GM23338 (cell line): ENCODE measurements around the gene ZFHX3. TPM values are rescaled to one million over a fixed set of nuclear protein-coding genes. Genes with fewer than 3 reads are reported as not detected.

Experiments used
- ATAC-seq: fragments of 200-7000 bp; cut with Tn5 transposase; 3 replicates; pipeline ENCODE4 v1.9.1; 2020
- DNase-seq: peaks from one replicate; pipeline ENCODE4 v3.0.0-alpha.2; 2015; ENCODE audit warnings: low spot score
- H2AFZ ChIP-seq: fragments of 200-600 bp; sonication (generic); 2 replicates; pipeline ENCODE4 v1.8.0; 2016; ENCODE audit warnings: antibody characterized with exemption, mild to moderate bottlenecking, moderate library complexity
- H3F3A ChIP-seq: fragments of 200-600 bp; sonication (generic); replicated peaks from 2 replicates; pipeline ENCODE4 v1.8.0; 2017; ENCODE audit warnings: antibody characterized with exemption, mixed run types, low read depth
- H3K27ac ChIP-seq: fragments of 200-600 bp; sonication (generic); 2 replicates; pipeline ENCODE4 v1.6.1; 2016; ENCODE audit warnings: low read depth
- H3K27me3 ChIP-seq: fragments of 200-600 bp; sonication (generic); 2 replicates; pipeline ENCODE4 v1.8.0; 2016; ENCODE audit warnings: mild to moderate bottlenecking, mixed run types, moderate library complexity; ENCODE audit not compliant: insufficient read depth
- H3K36me3 ChIP-seq: fragments of 200-600 bp; sonication (generic); 2 replicates; pipeline ENCODE4 v1.8.0; 2016; ENCODE audit warnings: mild to moderate bottlenecking; ENCODE audit not compliant: insufficient read depth
- H3K4me1 ChIP-seq: fragments of 200-600 bp; sonication (generic); 2 replicates; pipeline ENCODE4 v1.8.0; 2016; ENCODE audit warnings: mild to moderate bottlenecking, moderate library complexity; ENCODE audit not compliant: insufficient read depth
- H3K4me2 ChIP-seq: fragments of 200-600 bp; sonication (generic); 2 replicates; pipeline ENCODE4 v1.7.1; 2017; ENCODE audit warnings: mixed run types
- H3K4me3 ChIP-seq: fragments of 200-600 bp; sonication (generic); 2 replicates; pipeline ENCODE4 v1.6.1; 2016; ENCODE audit warnings: mixed run types
- H3K79me2 ChIP-seq: fragments of 200-600 bp; sonication (generic); replicated peaks from 2 replicates; pipeline ENCODE4 v1.8.0; 2017; ENCODE audit warnings: mild to moderate bottlenecking; ENCODE audit not compliant: insufficient read depth
- H3K9me2 ChIP-seq: fragments of 200-600 bp; sonication (generic); 2 replicates; pipeline ENCODE4 v1.8.0; 2017; ENCODE audit not compliant: insufficient read depth
- H4K20me1 ChIP-seq: fragments of 200-600 bp; sonication (generic); replicated peaks from 2 replicates; pipeline ENCODE4 v1.8.0; 2017; ENCODE audit warnings: mild to moderate bottlenecking; ENCODE audit not compliant: insufficient read depth
- H3K27ac Mint-ChIP-seq: 2 replicates; pipeline ENCODE4 v1.8.0; 2020; ENCODE audit warnings: inconsistent platforms, mild to moderate bottlenecking, moderate library complexity, mixed read lengths
- H3K27me3 Mint-ChIP-seq: 3 replicates; pipeline ENCODE4 v1.8.0; 2022; ENCODE audit warnings: low read depth, mild to moderate bottlenecking, moderate library complexity, mixed read lengths, inconsistent platforms; ENCODE audit not compliant: insufficient read depth, poor library complexity
- H3K36me3 Mint-ChIP-seq: 3 replicates; pipeline ENCODE4 v1.8.0; 2021; ENCODE audit warnings: low read depth, mild to moderate bottlenecking, inconsistent platforms, moderate library complexity, mixed read lengths
- H3K4me1 Mint-ChIP-seq: 3 replicates; pipeline ENCODE4 v1.8.0; 2020; ENCODE audit warnings: mild to moderate bottlenecking, inconsistent platforms, mixed read lengths
- H3K4me3 Mint-ChIP-seq: 3 replicates; pipeline ENCODE4 v1.8.0; 2021; ENCODE audit warnings: moderate library complexity, mild to moderate bottlenecking, inconsistent platforms, mixed read lengths
- H3K9me3 Mint-ChIP-seq: 3 replicates; pipeline ENCODE4 v1.8.0; 2020; ENCODE audit warnings: moderate library complexity, mild to moderate bottlenecking, inconsistent platforms, mixed read lengths
- CTCF ChIP-seq, 2 experiments: fragments of 200-600 bp in 1 of 2; sonication (generic) in 1 of 2; conservative IDR thresholded peaks; 2 replicates each; pipeline versions ENCODE4 v1.5.1 to v1.6.1; 2016 to 2017; ENCODE audit warnings: antibody characterized with exemption in 2 of 2, low read depth in 2 of 2, mild to moderate bottlenecking in 2 of 2, moderate library complexity in 1 of 2
- ETS1 ChIP-seq: IDR thresholded peaks from 2 replicates; pipeline ENCODE4 v1.6.1; 2016; ENCODE audit warnings: antibody characterized with exemption
- EZH2 ChIP-seq: fragments of 200-600 bp; sonication (generic); IDR thresholded peaks from one replicate; pipeline ENCODE4 v1.8.0; 2017; ENCODE audit warnings: antibody characterized with exemption, mild to moderate bottlenecking, low read depth; ENCODE audit not compliant: unreplicated experiment
- EZH2phosphoT487 ChIP-seq: fragments of 200-600 bp; sonication (generic); IDR thresholded peaks from one replicate; pipeline ENCODE4 v1.8.1; 2018; ENCODE audit warnings: antibody characterized with exemption; ENCODE audit not compliant: unreplicated experiment
- STAT1 ChIP-seq: IDR thresholded peaks from one replicate; pipeline ENCODE4 v1.6.1; 2016; ENCODE audit warnings: antibody characterized with exemption; ENCODE audit not compliant: unreplicated experiment
- polyA plus RNA-seq: library from polyadenylated mRNA; unstranded; fragments of >200 nt; fragmentation: Nextera tagmentation; extraction: Ambion mirVana; gene quantifications from 2 replicates; pipeline ENCODE4 v1.2.1, GENCODE V29; 2016
- total RNA-seq: library from RNA; depleted of rRNA; stranded (reverse); fragments of >200 nt; shearing (Covaris generic); gene quantifications from 2 replicates; pipeline ENCODE4 v1.2.3, GENCODE V29; 2014
- TF ChIP-seq, protein P1 (sequence below): fragments of 250-450 bp; sonication (Bioruptor Pico); IDR thresholded peaks from 2 replicates; pipeline ENCODE4 v1.5.0; 2020; ENCODE audit warnings: mild to moderate bottlenecking, moderate library complexity

ZFHX3 gene
- total and polyA plus RNA-seq, 2 experiments from 2014 or later, result 1.0 to 1.5 TPM

GRCh38 chr16:72744076-72744793 lies 303.7 kb downstream of the ZFHX3 start:
- Histone ChIP-seq H3K79me2 (no peaks in the 10 kb centered on the region), H3K27me3 (no peaks in the 10 kb centered on the region), H3K27ac (no peak overlapping the region), H3F3A (no peaks in the 10 kb centered on the region), H4K20me1 (no peaks in the 10 kb centered on the region), H2AFZ (no peak overlapping the region), H3K36me3 (no peaks in the 10 kb centered on the region), H3K9me2 (no peaks in the 10 kb centered on the region), H3K4me3 (no peak overlapping the region), H3K4me2 (no peak overlapping the region), H3K4me1 (peaks cover 6% of the 10 kb centered on the region; the same call in 1 of the 2 replicates)
- H3K36me3 Mint-ChIP-seq, result no peaks in the 10 kb centered on the region
- H3K27ac Mint-ChIP-seq, result no peak overlapping the region
- ATAC-seq (no peak), DNase-seq (no peak)
- TF ChIP-seq STAT1 (no peak), EZH2phosphoT487 (no peak), CTCF (conservative IDR thresholded peaks at IDR 0.05; ENCODE audit: low read depth in 2 of 2) (no peak), EZH2 (no peak), ETS1 (no peak)
- TF ChIP-seq, protein P1, sequence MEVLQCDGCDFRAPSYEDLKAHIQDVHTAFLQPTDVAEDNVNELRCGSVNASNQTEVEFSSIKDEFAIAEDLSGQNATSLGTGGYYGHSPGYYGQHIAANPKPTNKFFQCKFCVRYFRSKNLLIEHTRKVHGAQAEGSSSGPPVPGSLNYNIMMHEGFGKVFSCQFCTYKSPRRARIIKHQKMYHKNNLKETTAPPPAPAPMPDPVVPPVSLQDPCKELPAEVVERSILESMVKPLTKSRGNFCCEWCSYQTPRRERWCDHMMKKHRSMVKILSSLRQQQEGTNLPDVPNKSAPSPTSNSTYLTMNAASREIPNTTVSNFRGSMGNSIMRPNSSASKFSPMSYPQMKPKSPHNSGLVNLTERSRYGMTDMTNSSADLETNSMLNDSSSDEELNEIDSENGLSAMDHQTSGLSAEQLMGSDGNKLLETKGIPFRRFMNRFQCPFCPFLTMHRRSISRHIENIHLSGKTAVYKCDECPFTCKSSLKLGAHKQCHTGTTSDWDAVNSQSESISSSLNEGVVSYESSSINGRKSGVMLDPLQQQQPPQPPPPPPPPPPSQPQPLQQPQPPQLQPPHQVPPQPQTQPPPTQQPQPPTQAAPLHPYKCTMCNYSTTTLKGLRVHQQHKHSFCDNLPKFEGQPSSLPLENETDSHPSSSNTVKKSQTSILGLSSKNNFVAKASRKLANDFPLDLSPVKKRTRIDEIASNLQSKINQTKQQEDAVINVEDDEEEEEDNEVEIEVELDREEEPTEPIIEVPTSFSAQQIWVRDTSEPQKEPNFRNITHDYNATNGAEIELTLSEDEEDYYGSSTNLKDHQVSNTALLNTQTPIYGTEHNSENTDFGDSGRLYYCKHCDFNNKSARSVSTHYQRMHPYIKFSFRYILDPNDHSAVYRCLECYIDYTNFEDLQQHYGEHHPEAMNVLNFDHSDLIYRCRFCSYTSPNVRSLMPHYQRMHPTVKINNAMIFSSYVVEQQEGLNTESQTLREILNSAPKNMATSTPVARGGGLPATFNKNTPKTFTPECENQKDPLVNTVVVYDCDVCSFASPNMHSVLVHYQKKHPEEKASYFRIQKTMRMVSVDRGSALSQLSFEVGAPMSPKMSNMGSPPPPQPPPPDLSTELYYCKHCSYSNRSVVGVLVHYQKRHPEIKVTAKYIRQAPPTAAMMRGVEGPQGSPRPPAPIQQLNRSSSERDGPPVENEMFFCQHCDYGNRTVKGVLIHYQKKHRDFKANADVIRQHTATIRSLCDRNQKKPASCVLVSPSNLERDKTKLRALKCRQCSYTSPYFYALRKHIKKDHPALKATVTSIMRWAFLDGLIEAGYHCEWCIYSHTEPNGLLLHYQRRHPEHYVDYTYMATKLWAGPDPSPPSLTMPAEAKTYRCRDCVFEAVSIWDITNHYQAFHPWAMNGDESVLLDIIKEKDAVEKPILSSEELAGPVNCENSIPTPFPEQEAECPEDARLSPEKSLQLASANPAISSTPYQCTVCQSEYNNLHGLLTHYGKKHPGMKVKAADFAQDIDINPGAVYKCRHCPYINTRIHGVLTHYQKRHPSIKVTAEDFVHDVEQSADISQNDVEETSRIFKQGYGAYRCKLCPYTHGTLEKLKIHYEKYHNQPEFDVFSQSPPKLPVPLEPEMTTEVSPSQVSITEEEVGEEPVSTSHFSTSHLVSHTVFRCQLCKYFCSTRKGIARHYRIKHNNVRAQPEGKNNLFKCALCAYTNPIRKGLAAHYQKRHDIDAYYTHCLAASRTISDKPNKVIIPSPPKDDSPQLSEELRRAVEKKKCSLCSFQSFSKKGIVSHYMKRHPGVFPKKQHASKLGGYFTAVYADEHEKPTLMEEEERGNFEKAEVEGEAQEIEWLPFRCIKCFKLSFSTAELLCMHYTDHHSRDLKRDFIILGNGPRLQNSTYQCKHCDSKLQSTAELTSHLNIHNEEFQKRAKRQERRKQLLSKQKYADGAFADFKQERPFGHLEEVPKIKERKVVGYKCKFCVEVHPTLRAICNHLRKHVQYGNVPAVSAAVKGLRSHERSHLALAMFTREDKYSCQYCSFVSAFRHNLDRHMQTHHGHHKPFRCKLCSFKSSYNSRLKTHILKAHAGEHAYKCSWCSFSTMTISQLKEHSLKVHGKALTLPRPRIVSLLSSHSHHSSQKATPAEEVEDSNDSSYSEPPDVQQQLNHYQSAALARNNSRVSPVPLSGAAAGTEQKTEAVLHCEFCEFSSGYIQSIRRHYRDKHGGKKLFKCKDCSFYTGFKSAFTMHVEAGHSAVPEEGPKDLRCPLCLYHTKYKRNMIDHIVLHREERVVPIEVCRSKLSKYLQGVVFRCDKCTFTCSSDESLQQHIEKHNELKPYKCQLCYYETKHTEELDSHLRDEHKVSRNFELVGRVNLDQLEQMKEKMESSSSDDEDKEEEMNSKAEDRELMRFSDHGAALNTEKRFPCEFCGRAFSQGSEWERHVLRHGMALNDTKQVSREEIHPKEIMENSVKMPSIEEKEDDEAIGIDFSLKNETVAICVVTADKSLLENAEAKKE (CRISPR knock-in tag), result no peak
- H3K27me3 Mint-ChIP-seq, result peaks cover 2% of the 10 kb centered on the region
- H3K4me1 Mint-ChIP-seq, result peaks cover 2% of the 10 kb centered on the region; the same call in 2 of the 3 replicates
- no peak overlapping the region for H3K4me3 Mint-ChIP-seq
- H3K9me3 Mint-ChIP-seq, result no peaks in the 10 kb centered on the region; the same call in 2 of the 3 replicates
